H1 (cell line): ENCODE results near the gene CELSR1. TPM values are rescaled to one million over a fixed set of nuclear protein-coding genes. Genes with fewer than 3 reads are reported as not detected.

Experiments used
- BACH1 ChIP-seq: IDR thresholded peaks from 2 replicates; pipeline ENCODE4 v1.6.1; 2012; ENCODE audit warnings: low read length, improper control_type of control experiment
- CBX5 ChIP-seq: fragments of 300-800, 300-1000 bp; sonication (generic); IDR thresholded peaks from 2 replicates; pipeline ENCODE4 v1.7.1; 2016; ENCODE audit warnings: antibody characterized with exemption, low read length, low read depth
- CHD2 ChIP-seq: IDR thresholded peaks from 2 replicates; pipeline ENCODE4 v1.6.1; 2012; ENCODE audit warnings: low read length, improper control_type of control experiment
- CHD7 ChIP-seq: fragments of 300-600 bp; sonication (generic); IDR thresholded peaks from 2 replicates; pipeline ENCODE4 v1.7.1; 2012; ENCODE audit warnings: low read length, moderate library complexity, mild to moderate bottlenecking, inconsistent platforms; ENCODE audit not compliant: insufficient replicate concordance
- FOSL1 ChIP-seq: IDR thresholded peaks from 2 replicates; pipeline ENCODE4 v1.6.1; 2011; ENCODE audit warnings: mild to moderate bottlenecking, low read depth, low read length, moderate library complexity; ENCODE audit not compliant: insufficient read depth
- KDM1A ChIP-seq: fragments of 200-600, 300-600 bp; sonication (generic); IDR thresholded peaks from 2 replicates; pipeline ENCODE4 v1.7.1; 2016; ENCODE audit warnings: mild to moderate bottlenecking, low read length, borderline replicate concordance
- KDM5A ChIP-seq: fragments of 200-600 bp; IDR thresholded peaks from 2 replicates; pipeline ENCODE4 v1.7.1; 2012; ENCODE audit warnings: mild to moderate bottlenecking, low read length, inconsistent platforms, mixed read lengths
- PHF8 ChIP-seq: fragments of 200-600 bp; sonication (generic); conservative IDR thresholded peaks from 2 replicates; pipeline ENCODE4 v1.7.1; 2012; ENCODE audit warnings: low read depth, mild to moderate bottlenecking, inconsistent platforms, low read length, moderate library complexity
- SAP30 ChIP-seq: fragments of 300-600 bp; sonication (generic); IDR thresholded peaks from 2 replicates; pipeline ENCODE4 v1.7.1; 2012; ENCODE audit warnings: low read length, moderate library complexity, mild to moderate bottlenecking, inconsistent platforms; ENCODE audit not compliant: insufficient read depth, insufficient replicate concordance
- SP2 ChIP-seq: IDR thresholded peaks from 2 replicates; pipeline ENCODE4 v1.6.1; 2012; ENCODE audit warnings: mild to moderate bottlenecking, low read length, inconsistent platforms
- polyA plus RNA-seq, 7 experiments: library from polyadenylated mRNA; depleted of rRNA in 3 of 7; stranded (reverse) in 5 of 7; unstranded in 2 of 7; fragments of >200 nt in 5 of 7; fragments of 200-250 nt in 2 of 7; gene quantifications; 1 replicate in 5 of 7; 2 replicates in 1 of 7; 4 replicates in 1 of 7; pipeline versions ENCODE4 v1.2.1 to v1.2.3, GENCODE V29; 2011 to 2013; ENCODE audit warnings: missing spikeins in 2 of 7, mixed read lengths in 2 of 7
- total RNA-seq: library from RNA; stranded (reverse); fragmentation: NEBNext Ultra II Directional; extraction: Animal tissue kit (Norgen Biotek cat#: 25700); gene quantifications from 2 replicates; pipeline ENCODE4 v1.2.1, GENCODE V29; 2021

Gene CELSR1
- total and polyA plus RNA-seq, 2 of the 8 experiments (the other 6 are each of a cell fraction or from before 2014, with no cell fraction given) = 9.0 to 12.4 TPM

GRCh38 chr22:46417769-46418168, 119.7 kb downstream of the CELSR1 start (continued):
- TF ChIP-seq BACH1 (no peak), FOSL1 (no peak), KDM1A (no peak), SAP30 (no peak), SP2 (no peak), CBX5 (no peak), CHD7 (no peak), CHD2 (no peak), KDM5A (no peak), PHF8 (no peak)
- TF ChIP-seq, all 59 proteins: peak for 0
